Choroid plexus epithelial cell (primary cell): Measurements from ENCODE around the gene CYSRT1.

Experiments used
- DNase-seq: peaks from one replicate; pipeline ENCODE4 v3.0.0-alpha.2; 2010; ENCODE audit warnings: low read depth
- H3K4me3 ChIP-seq: 2 replicates; pipeline ENCODE4 v1.5.1; 2011; ENCODE audit warnings: low read depth, mild to moderate bottlenecking, control low read depth, low read length, moderate library complexity
- CTCF ChIP-seq: conservative IDR thresholded peaks from 2 replicates; pipeline ENCODE4 v1.5.1; 2011; ENCODE audit warnings: low read depth, mild to moderate bottlenecking, control low read depth, inconsistent platforms, low read length, moderate library complexity

CYSRT1 gene

GRCh38 chr9:137180491-137180890, 44.5 kb upstream of the CYSRT1 start:
- no peak overlapping the region for H3K4me3 ChIP-seq
- DNase-seq, result no peak
- TF ChIP-seq CTCF, result no peak

GRCh38 chr9:137181680-137182079, 43.3 kb upstream of the CYSRT1 start:
- no peak overlapping the region for H3K4me3 ChIP-seq
- no peak for TF ChIP-seq CTCF
- DNase-seq, result no peak

GRCh38 chr9:137182836-137183235, 42.1 kb upstream of the CYSRT1 start:
- no peak for TF ChIP-seq CTCF
- no peak for DNase-seq
- no peak overlapping the region for H3K4me3 ChIP-seq

GRCh38 chr9:137183980-137184595, 40.9 kb upstream of the CYSRT1 start:
- no peak overlapping the region for H3K4me3 ChIP-seq
- DNase-seq, result no peak
- no peak for TF ChIP-seq CTCF

GRCh38 chr9:137184881-137185660, 39.9 kb upstream of the CYSRT1 start:
- no peak for TF ChIP-seq CTCF
- no peak for DNase-seq
- no peak overlapping the region for H3K4me3 ChIP-seq

GRCh38 chr9:137185921-137186320, 39.1 kb upstream of the CYSRT1 start:
- H3K4me3 ChIP-seq, result no peak overlapping the region
- no peak for DNase-seq
- no peak for TF ChIP-seq CTCF

- TF ChIP-seq CTCF, result no peak
- DNase-seq, result no peak
- no peak overlapping the region for H3K4me3 ChIP-seq
Observed at GRCh38 chr9:137186385-137186784, 38.6 kb upstream of the CYSRT1 start.
